ENCODE measurements around the gene MGAT4B. TPM values are rescaled to one million over a fixed set of nuclear protein-coding genes. Genes with fewer than 3 reads are reported as not detected.

The MGAT4B gene
- total and polyA plus RNA-seq, 2 of the 13 experiments (the other 11 are each of a cell fraction or from before 2014, with no cell fraction given), result 93.5 to 130 TPM

- TF ChIP-seq SIN3A (IDR thresholded peaks at IDR 0.05; ENCODE audit: borderline replicate concordance, low read depth, low read length), result peak; percentile 89; the same call in 1 of the 2 replicates
- peak; percentile 80; the same call in 1 of the 2 replicates for TF ChIP-seq NFE2 (CRISPR knock-in tag; IDR thresholded peaks at IDR 0.05)
- TF ChIP-seq HMG20B (CRISPR knock-in tag; conservative IDR thresholded peaks at IDR 0.05), result no peak
- TF ChIP-seq DPF2 (CRISPR knock-in tag; IDR thresholded peaks at IDR 0.05; ENCODE audit: borderline replicate concordance, low read depth), result no peak
- TF ChIP-seq SATB2 (CRISPR knock-in tag; IDR thresholded peaks at IDR 0.05), result no peak
- TF ChIP-seq, protein P1, sequence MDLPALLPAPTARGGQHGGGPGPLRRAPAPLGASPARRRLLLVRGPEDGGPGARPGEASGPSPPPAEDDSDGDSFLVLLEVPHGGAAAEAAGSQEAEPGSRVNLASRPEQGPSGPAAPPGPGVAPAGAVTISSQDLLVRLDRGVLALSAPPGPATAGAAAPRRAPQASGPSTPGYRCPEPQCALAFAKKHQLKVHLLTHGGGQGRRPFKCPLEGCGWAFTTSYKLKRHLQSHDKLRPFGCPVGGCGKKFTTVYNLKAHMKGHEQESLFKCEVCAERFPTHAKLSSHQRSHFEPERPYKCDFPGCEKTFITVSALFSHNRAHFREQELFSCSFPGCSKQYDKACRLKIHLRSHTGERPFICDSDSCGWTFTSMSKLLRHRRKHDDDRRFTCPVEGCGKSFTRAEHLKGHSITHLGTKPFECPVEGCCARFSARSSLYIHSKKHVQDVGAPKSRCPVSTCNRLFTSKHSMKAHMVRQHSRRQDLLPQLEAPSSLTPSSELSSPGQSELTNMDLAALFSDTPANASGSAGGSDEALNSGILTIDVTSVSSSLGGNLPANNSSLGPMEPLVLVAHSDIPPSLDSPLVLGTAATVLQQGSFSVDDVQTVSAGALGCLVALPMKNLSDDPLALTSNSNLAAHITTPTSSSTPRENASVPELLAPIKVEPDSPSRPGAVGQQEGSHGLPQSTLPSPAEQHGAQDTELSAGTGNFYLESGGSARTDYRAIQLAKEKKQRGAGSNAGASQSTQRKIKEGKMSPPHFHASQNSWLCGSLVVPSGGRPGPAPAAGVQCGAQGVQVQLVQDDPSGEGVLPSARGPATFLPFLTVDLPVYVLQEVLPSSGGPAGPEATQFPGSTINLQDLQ (CRISPR knock-in tag; IDR thresholded peaks at IDR 0.05), result peak; percentile 74
- TF ChIP-seq PHF5A (CRISPR knock-in tag; IDR thresholded peaks at IDR 0.05; ENCODE audit: low read depth, unreplicated experiment), result peak; percentile 45
- TF ChIP-seq JARID2 (CRISPR knock-in tag; IDR thresholded peaks at IDR 0.05; ENCODE audit: insufficient replicate concordance), result no peak
- TF ChIP-seq ZMAT3 (CRISPR knock-in tag; conservative IDR thresholded peaks at IDR 0.05), result no peak; the same call in 1 of the 2 replicates
- peak; percentile 63; the same call in 1 of the 2 replicates for TF ChIP-seq FOXC1 (CRISPR knock-in tag; IDR thresholded peaks at IDR 0.05; ENCODE audit: borderline replicate concordance)
- TF ChIP-seq PRMT3 (CRISPR knock-in tag; IDR thresholded peaks at IDR 0.05; ENCODE audit: borderline replicate concordance, low read depth), result no peak
- TF ChIP-seq, protein P2, sequence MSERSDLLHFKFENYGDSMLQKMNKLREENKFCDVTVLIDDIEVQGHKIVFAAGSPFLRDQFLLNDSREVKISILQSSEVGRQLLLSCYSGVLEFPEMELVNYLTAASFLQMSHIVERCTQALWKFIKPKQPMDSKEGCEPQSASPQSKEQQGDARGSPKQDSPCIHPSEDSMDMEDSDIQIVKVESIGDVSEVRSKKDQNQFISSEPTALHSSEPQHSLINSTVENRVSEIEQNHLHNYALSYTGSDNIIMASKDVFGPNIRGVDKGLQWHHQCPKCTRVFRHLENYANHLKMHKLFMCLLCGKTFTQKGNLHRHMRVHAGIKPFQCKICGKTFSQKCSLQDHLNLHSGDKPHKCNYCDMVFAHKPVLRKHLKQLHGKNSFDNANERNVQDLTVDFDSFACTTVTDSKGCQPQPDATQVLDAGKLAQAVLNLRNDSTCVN (CRISPR knock-in tag; IDR thresholded peaks at IDR 0.05; ENCODE audit: borderline replicate concordance), result no peak; the same call in 1 of the 2 replicates
- no peak for TF ChIP-seq TCF7 (IDR thresholded peaks at IDR 0.05; ENCODE audit: low read depth)
- no peak for TF ChIP-seq TEAD2 (CRISPR knock-in tag; IDR thresholded peaks at IDR 0.05)
- TF ChIP-seq ZBED4 (CRISPR knock-in tag; IDR thresholded peaks at IDR 0.05; ENCODE audit: borderline replicate concordance), result peak; percentile 65; the same call in 1 of the 2 replicates
- TF ChIP-seq ZNF24 (IDR thresholded peaks at IDR 0.05), result no peak
- no peak for TF ChIP-seq ZNF10 (CRISPR knock-in tag; IDR thresholded peaks at IDR 0.05; ENCODE audit: borderline replicate concordance, low read depth)
Measured at GRCh38 chr5:179820483-179821297, 14.0 kb upstream of the MGAT4B start, which contains the start of gene SQSTM1 (continued).

All from HepG2 (cell line).